Astrocyte (in vitro differentiated cells and primary cell): ENCODE results near the gene FARS2.

ENCODE experiments used
- EZH2 ChIP-seq: IDR thresholded peaks from 2 replicates; pipeline ENCODE4 v1.6.1; 2012; ENCODE audit warnings: mild to moderate bottlenecking, low read length, inconsistent platforms; ENCODE audit not compliant: insufficient read depth
- TF ChIP-seq, protein P1 (sequence below): IDR thresholded peaks from 2 replicates; pipeline ENCODE4 v1.5.1; 2011; ENCODE audit warnings: low read depth, mild to moderate bottlenecking, inconsistent platforms, low read length, moderate library complexity; ENCODE audit not compliant: insufficient read depth

DNA sequence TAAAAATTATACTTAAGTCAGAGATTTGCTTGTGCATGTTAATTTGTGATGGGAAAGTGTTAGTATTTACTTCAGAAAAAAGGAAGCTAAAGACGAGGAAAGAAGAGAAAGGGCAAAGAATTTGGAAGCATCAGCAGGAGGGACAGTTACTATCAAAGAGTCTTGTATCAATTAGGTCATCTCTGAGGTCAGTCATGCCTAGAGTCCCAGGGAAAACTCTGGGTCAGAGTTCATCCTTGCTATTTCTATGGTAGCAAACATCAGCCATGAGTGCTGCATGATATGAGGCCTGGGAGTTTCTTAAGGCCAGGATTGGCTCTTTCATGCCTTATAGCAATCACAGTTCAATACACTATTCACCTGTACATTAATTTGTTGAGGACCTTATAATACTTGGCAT, 292.9 kb downstream of the FARS2 start:
- TF ChIP-seq, protein P1, sequence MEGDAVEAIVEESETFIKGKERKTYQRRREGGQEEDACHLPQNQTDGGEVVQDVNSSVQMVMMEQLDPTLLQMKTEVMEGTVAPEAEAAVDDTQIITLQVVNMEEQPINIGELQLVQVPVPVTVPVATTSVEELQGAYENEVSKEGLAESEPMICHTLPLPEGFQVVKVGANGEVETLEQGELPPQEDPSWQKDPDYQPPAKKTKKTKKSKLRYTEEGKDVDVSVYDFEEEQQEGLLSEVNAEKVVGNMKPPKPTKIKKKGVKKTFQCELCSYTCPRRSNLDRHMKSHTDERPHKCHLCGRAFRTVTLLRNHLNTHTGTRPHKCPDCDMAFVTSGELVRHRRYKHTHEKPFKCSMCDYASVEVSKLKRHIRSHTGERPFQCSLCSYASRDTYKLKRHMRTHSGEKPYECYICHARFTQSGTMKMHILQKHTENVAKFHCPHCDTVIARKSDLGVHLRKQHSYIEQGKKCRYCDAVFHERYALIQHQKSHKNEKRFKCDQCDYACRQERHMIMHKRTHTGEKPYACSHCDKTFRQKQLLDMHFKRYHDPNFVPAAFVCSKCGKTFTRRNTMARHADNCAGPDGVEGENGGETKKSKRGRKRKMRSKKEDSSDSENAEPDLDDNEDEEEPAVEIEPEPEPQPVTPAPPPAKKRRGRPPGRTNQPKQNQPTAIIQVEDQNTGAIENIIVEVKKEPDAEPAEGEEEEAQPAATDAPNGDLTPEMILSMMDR = no peak
- no peak for TF ChIP-seq EZH2
